ENCODE results near the gene KIF2A. TPM values are rescaled to one million over a fixed set of nuclear protein-coding genes. Genes with fewer than 3 reads are reported as not detected.

Gene KIF2A
- total RNA-seq, 1 donor from 2014 or later = 34.2 TPM

GRCh38 chr5:62431735-62432620 is 126.0 kb downstream of the KIF2A start:
- H3K4me3 ChIP-seq (ENCODE audit: low read depth, low read length) = no peak overlapping the region
- DNase-seq (ENCODE audit: low read depth) (no peak), FAIRE-seq (no peak)
- TF ChIP-seq, protein P1, sequence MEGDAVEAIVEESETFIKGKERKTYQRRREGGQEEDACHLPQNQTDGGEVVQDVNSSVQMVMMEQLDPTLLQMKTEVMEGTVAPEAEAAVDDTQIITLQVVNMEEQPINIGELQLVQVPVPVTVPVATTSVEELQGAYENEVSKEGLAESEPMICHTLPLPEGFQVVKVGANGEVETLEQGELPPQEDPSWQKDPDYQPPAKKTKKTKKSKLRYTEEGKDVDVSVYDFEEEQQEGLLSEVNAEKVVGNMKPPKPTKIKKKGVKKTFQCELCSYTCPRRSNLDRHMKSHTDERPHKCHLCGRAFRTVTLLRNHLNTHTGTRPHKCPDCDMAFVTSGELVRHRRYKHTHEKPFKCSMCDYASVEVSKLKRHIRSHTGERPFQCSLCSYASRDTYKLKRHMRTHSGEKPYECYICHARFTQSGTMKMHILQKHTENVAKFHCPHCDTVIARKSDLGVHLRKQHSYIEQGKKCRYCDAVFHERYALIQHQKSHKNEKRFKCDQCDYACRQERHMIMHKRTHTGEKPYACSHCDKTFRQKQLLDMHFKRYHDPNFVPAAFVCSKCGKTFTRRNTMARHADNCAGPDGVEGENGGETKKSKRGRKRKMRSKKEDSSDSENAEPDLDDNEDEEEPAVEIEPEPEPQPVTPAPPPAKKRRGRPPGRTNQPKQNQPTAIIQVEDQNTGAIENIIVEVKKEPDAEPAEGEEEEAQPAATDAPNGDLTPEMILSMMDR (IDR thresholded peaks at IDR 0.05; ENCODE audit: insufficient read depth, low read length, severe bottlenecking) = no peak
- no peaks in the 10 kb centered on the region for H3K27me3 ChIP-seq (ENCODE audit: control insufficient read depth, insufficient read depth, low read length)
- no peaks in the 10 kb centered on the region for H3K36me3 ChIP-seq (ENCODE audit: control insufficient read depth, insufficient read depth, low read length)

- no peaks in the 10 kb centered on the region for H3K27me3 ChIP-seq (ENCODE audit: control insufficient read depth, insufficient read depth, low read length)
- TF ChIP-seq, protein P1 (IDR thresholded peaks at IDR 0.05; ENCODE audit: insufficient read depth, low read length, severe bottlenecking) = no peak
Measured at GRCh38 chr5:62432621-62433064, 126.6 kb downstream of the KIF2A start.

More at GRCh38 chr5:62432621-62433064, 126.6 kb downstream of the KIF2A start:
- Histone ChIP-seq H3K4me3 (ENCODE audit: low read depth, low read length) (no peak overlapping the region), H3K36me3 (ENCODE audit: control insufficient read depth, insufficient read depth, low read length) (no peaks in the 10 kb centered on the region)
- FAIRE-seq (no peak), DNase-seq (ENCODE audit: low read depth) (no peak)

Other genes starting within 250 kb of the KIF2A start
- 17.3 and 24.0 TPM in 2 replicates for gene DIMT1, start 97.7 kb downstream of the KIF2A start, total RNA-seq
- 22.4 and 23.9 TPM in 2 replicates for gene IPO11, start 106.6 kb downstream of the KIF2A start, total RNA-seq